NCI-H146 (cell line): ENCODE measurements around the gene NXF2.
"Not testable (repeated sequence)": the region's sequence is repeated elsewhere in the genome, so short reads cannot be mapped to it uniquely, and the experiment has no call there.

Experiments used
- DNase-seq: peaks from one replicate; lab custom pipeline; 2025; lab: John Stamatoyannopoulos, UW

NXF2 gene, protein sequence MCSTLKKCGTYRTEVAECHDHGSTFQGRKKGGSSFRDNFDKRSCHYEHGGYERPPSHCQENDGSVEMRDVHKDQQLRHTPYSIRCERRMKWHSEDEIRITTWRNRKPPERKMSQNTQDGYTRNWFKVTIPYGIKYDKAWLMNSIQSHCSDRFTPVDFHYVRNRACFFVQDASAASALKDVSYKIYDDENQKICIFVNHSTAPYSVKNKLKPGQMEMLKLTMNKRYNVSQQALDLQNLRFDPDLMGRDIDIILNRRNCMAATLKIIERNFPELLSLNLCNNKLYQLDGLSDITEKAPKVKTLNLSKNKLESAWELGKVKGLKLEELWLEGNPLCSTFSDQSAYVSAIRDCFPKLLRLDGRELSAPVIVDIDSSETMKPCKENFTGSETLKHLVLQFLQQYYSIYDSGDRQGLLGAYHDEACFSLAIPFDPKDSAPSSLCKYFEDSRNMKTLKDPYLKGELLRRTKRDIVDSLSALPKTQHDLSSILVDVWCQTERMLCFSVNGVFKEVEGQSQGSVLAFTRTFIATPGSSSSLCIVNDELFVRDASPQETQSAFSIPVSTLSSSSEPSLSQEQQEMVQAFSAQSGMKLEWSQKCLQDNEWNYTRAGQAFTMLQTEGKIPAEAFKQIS

GRCh38 chrX:102246893-102247292, at the start of gene NXF2:
Gene NXF2 (plus strand): TSS chrX:102247167. CDS start chrX:102307079, 59,912 bp downstream.
- DNase-seq = not testable (repeated sequence)

- not testable (repeated sequence) for DNase-seq
Measured at GRCh38 chrX:102207940-102208339, 39.0 kb upstream of the NXF2 start.

- not testable (repeated sequence) for DNase-seq
Measured at GRCh38 chrX:102214986-102215385, 32.0 kb upstream of the NXF2 start, which contains the start of gene TCP11X1. Gene TCP11X1 (plus strand): TSS chrX:102215301.

DNA sequence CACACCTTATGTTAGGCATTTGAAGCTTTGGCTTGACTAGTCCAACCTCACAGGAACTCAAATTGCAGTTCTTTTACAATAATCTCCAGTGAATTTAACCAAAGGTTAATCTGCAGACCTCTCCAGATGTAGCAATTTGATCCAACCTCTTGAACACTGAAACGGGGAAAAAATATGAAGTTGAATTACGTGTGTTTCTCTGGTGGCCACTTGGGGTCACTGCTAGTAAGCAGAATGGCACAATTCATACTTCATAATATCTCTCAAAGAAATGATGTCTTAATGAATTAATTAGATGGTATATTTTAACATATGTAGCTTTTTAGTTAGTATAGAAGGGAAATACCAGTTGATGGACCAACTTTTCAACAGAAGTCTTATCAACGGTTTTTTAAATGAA, 30.5 kb upstream of the NXF2 start:
- DNase-seq = not testable (repeated sequence)

DNA sequence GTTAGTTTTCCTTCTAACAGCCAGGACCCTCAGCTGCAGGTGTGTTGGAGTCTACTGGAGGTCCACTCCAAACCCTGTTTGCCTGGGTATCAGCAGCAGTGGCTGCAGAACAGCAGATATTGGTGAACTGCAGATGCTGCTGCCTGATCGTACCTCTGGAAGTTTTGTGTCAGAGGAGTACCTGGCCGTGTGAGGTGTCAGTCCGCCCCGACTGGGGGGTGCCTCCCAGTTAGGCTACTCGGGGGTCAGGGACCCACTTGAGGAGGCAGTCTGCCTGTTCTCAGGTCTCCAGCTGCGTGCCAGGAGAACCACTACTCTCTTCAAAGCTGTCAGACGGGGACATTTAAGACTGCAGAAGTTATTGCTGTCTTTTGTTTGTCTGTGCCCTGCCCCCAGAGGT, 11.3 kb upstream of the NXF2 start:
- DNase-seq = not testable (repeated sequence)

DNA sequence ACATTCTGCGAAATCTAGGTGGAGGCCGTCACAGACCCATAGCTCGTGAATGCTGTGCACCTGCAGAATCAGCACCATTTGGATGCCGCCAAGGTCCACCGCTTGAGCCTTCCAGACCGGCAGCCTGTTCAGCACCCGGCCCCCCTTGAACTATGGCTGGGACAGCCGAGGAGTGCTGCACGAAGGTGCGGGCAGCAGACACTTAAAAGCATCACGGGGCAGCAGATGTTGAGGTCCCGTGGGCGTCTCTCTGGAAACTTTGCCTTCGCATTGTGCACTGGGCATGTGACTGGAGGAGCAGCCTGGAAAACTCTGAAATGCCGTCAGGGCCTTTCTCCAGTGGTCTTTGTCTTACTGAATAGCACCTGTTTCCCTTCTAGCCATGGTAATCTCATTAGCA, 6.7 kb upstream of the NXF2 start:
- not testable (repeated sequence) for DNase-seq

- DNase-seq = not testable (repeated sequence)
Measured at GRCh38 chrX:102272231-102272630, 25.3 kb downstream of the NXF2 start.

DNA sequence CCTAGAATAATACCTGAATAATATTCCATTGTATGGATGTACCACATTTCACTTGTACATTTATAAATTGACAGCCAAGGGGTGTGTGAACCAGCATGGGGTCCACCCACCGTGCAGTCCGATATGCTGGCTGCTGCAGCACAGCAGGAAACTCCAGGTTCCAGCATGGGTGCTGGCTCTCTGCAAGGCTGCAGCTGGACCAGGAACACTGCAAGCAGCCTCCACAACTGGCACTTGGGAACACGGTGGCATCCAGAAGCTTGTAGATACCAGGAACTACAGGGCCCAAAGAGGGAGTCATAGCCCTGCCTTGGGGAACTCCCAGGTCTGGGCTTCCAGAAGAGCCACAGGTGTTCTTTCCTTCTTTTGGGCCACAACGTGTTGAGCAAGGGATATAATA, 91.2 kb downstream of the NXF2 start:
- no peak for DNase-seq

GRCh38 chrX:102339312-102340298, 92.6 kb downstream of the NXF2 start:
- DNase-seq = no peak

- no peak for DNase-seq
Measured at GRCh38 chrX:102341867-102342266, 94.9 kb downstream of the NXF2 start.

DNA sequence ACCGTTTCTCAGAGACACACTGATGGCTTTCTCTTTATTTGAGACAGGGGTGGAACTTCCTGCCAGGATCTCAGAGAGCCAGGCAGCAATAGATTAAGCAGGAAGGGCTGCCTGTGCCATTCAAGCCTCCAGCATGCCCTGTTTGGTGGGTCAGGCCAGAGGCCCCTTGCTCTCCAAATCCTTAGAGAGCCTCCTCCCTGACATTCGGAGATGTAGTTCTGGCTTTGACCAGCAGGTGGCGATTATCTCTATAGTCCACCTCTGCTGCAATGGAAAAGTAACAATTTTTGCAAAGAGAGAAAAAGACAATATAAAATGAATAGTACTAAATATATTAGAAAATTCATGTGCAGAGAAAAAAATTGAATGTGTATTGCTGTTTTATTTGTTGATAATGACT, 98.9 kb downstream of the NXF2 start:
- no peak for DNase-seq
